ENCODE results near the gene TSPEAR. TPM values are rescaled to one million over a fixed set of nuclear protein-coding genes. Genes with fewer than 3 reads are reported as not detected.

TSPEAR gene
- total RNA-seq, 6 experiments from 2014 or later = not detected

- peaks cover 12% of the 10 kb centered on the region for H3K27me3 Mint-ChIP-seq (ENCODE audit: insufficient read depth)
- no peaks in the 10 kb centered on the region for H3K4me1 Mint-ChIP-seq (ENCODE audit: low read depth)
- H3K4me3 Mint-ChIP-seq = no peak overlapping the region
- no peak for DNase-seq
- no peaks in the 10 kb centered on the region for H3K36me3 Mint-ChIP-seq (ENCODE audit: low read depth)
- no peak overlapping the region for H3K27ac Mint-ChIP-seq
- peaks cover 20% of the 10 kb centered on the region for H3K9me3 Mint-ChIP-seq
- no peak for TF ChIP-seq CTCF (IDR thresholded peaks at IDR 0.05)
Measured at GRCh38 chr21:44530903-44531605, 180.3 kb downstream of the TSPEAR start.

DNA sequence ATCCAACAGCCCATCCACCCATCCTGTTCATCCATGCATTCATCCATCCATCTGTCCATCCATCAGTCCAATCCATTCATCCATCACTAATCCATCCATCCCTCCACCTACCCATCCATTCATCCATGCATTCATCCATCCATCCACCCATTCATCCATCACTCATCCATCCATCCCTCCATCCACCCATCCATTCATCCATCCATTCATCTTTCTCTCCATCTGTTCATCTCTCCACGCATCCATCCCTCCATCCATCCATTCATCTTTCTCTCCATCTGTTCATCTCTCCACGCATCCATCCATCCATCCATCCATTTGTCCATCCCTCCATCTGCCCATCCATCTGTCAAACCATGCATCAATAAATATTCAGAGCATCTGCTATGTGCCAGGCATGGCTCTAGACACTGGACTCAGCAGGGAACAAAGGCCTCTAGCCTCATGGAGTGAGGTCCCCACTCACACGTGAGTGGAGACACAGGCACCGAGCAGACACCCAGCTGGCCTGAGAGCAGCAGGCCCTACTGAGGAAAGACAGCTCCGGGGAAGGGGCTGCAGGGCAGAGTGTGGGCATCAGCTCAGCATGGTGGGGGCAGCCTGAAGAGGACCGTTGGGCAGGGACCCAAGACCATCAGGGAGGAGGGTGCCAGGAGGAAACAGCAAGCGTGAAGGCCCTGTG, 181.0 kb downstream of the TSPEAR start:
- Mint-ChIP-seq H3K27ac (no peak overlapping the region), H3K36me3 (ENCODE audit: low read depth) (no peaks in the 10 kb centered on the region), H3K4me1 (ENCODE audit: low read depth) (no peaks in the 10 kb centered on the region), H3K4me3 (no peak overlapping the region), H3K9me3 (peaks cover 20% of the 10 kb centered on the region), H3K27me3 (ENCODE audit: insufficient read depth) (peaks cover 7% of the 10 kb centered on the region)
- TF ChIP-seq CTCF (IDR thresholded peaks at IDR 0.05) = no peak
- no peak for DNase-seq

- no peak overlapping the region for H3K4me3 Mint-ChIP-seq
- H3K9me3 Mint-ChIP-seq = peaks cover 19% of the 10 kb centered on the region
- peaks cover 3% of the 10 kb centered on the region for H3K27me3 Mint-ChIP-seq (ENCODE audit: insufficient read depth)
- H3K27ac Mint-ChIP-seq = no peak overlapping the region
- no peaks in the 10 kb centered on the region for H3K4me1 Mint-ChIP-seq (ENCODE audit: low read depth)
- no peak for DNase-seq
- no peaks in the 10 kb centered on the region for H3K36me3 Mint-ChIP-seq (ENCODE audit: low read depth)
- no peak for TF ChIP-seq CTCF (IDR thresholded peaks at IDR 0.05)
Measured at GRCh38 chr21:44529503-44530125, 181.8 kb downstream of the TSPEAR start.

- H3K4me1 Mint-ChIP-seq (ENCODE audit: low read depth) = no peaks in the 10 kb centered on the region
- no peak overlapping the region for H3K27ac Mint-ChIP-seq
- TF ChIP-seq CTCF (IDR thresholded peaks at IDR 0.05) = no peak
- peaks cover 1% of the 10 kb centered on the region for H3K27me3 Mint-ChIP-seq (ENCODE audit: insufficient read depth)
- no peak overlapping the region for H3K4me3 Mint-ChIP-seq
- DNase-seq = no peak
- no peaks in the 10 kb centered on the region for H3K36me3 Mint-ChIP-seq (ENCODE audit: low read depth)
- H3K9me3 Mint-ChIP-seq = peaks cover 16% of the 10 kb centered on the region
Measured at GRCh38 chr21:44529011-44529421, 182.4 kb downstream of the TSPEAR start.

- H3K4me3 Mint-ChIP-seq = no peak overlapping the region
- H3K9me3 Mint-ChIP-seq = peaks cover 16% of the 10 kb centered on the region
- no peak for DNase-seq
- TF ChIP-seq CTCF (IDR thresholded peaks at IDR 0.05) = no peak
- H3K36me3 Mint-ChIP-seq (ENCODE audit: low read depth) = no peaks in the 10 kb centered on the region
- no peak overlapping the region for H3K27ac Mint-ChIP-seq
- H3K4me1 Mint-ChIP-seq (ENCODE audit: low read depth) = no peaks in the 10 kb centered on the region
- H3K27me3 Mint-ChIP-seq (ENCODE audit: insufficient read depth) = peaks cover 1% of the 10 kb centered on the region
Measured at GRCh38 chr21:44528634-44528995, 182.8 kb downstream of the TSPEAR start.
